Stomach (tissue), 9 donors: ENCODE data around the gene MYO16. TPM values are rescaled to one million over a fixed set of nuclear protein-coding genes. Genes with fewer than 3 reads are reported as not detected.

ENCODE experiments used
- DNase-seq, 2 donors: peaks; one replicate each; pipeline versions ENCODE4 v3.0.0 to v3.0.0-alpha.2; 2013 to 2019
- H3K27ac ChIP-seq, 5 donors: fragments of 200-600 bp in 4 of 5; sonication (generic) in 4 of 5; one replicate each; pipeline ENCODE4 v1.5.1; 2013 to 2019; ENCODE audit warnings: mild to moderate bottlenecking in 1 of 5, moderate library complexity in 1 of 5
- H3K27me3 ChIP-seq, 3 donors: fragments of 200-600 bp; sonication (generic); one replicate each; pipeline ENCODE4 v1.5.1; 2017 to 2019; ENCODE audit warnings: mixed run types in 1 of 3
- H3K36me3 ChIP-seq, 4 donors: fragments of 200-600 bp; sonication (generic); 1 replicate in 3 of 4; 2 replicates in 1 of 4; pipeline ENCODE4 v1.5.1; 2016 to 2019
- H3K4me1 ChIP-seq, 4 donors: fragments of 200-600 bp; sonication (generic); one replicate each; pipeline ENCODE4 v1.5.1; 2016 to 2019
- H3K4me3 ChIP-seq, 4 donors: fragments of 200-600 bp; sonication (generic) in 3 of 4; one replicate each; pipeline ENCODE4 v1.5.1; 2016 to 2019; ENCODE audit warnings: mild to moderate bottlenecking in 1 of 4
- H3K9me3 ChIP-seq, 4 donors: fragments of 200-600 bp; sonication (generic); one replicate each; pipeline ENCODE4 v1.5.1; 2016 to 2019
- EP300 ChIP-seq: sonication (generic); formaldehyde crosslinking; IDR thresholded peaks from one replicate; pipeline ENCODE4 v1.6.1; 2017; ENCODE audit warnings: antibody characterized with exemption
- POLR2A ChIP-seq, 4 donors: fragments of 450-650 bp; IDR thresholded peaks; one replicate each; pipeline ENCODE4 v1.6.1; 2016; ENCODE audit warnings: antibody characterized with exemption in 4 of 4, control low read depth in 2 of 4, mild to moderate bottlenecking in 1 of 4, moderate library complexity in 1 of 4
- POLR2AphosphoS5 ChIP-seq, 3 donors: sonication (generic); formaldehyde crosslinking; IDR thresholded peaks; one replicate each; pipeline ENCODE4 v1.6.1; 2016; ENCODE audit warnings: antibody characterized with exemption in 3 of 3
- WGBS, 5 donors: extraction: QIAGEN DNeasy Blood & Tissue Kit in 3 of 5; methylation state at CpG; one replicate each; pipeline versions ENCODE4 v1.1.5 to v1.1.7; 2013 to 2018; 5-methylcytosine and 5-hydroxymethylcytosine counted together
- intact Hi-C: fragments of 100-400 bp; cut with DNase I; formaldehyde crosslinking; loops from one replicate; pipeline ENCODE4 v1.15.1; 2023; ENCODE audit warnings: low total_unique reads
- polyA plus RNA-seq, 3 donors: library from polyadenylated mRNA; stranded (reverse); fragments of 200-250 nt; gene quantifications; one replicate each; pipeline ENCODE4 v1.2.3, GENCODE V29; 2013
- total RNA-seq, 5 donors: library from RNA; depleted of rRNA; stranded (reverse); fragments of >200 nt; gene quantifications; one replicate each; pipeline versions ENCODE4 v1.1.0 to v1.2.3, GENCODE V29; 2014 to 2016
- TF ChIP-seq, protein P1 (sequence below), 7 experiments: fragments of 450-650 bp in 4 of 7; fragments of 200-600 bp in 3 of 7; sonication (generic) in 3 of 7; IDR thresholded peaks; one replicate each; pipeline ENCODE4 v1.5.1; 2016 to 2019; ENCODE audit warnings: antibody characterized with exemption in 7 of 7, control low read depth in 2 of 7, mild to moderate bottlenecking in 1 of 7
- donor health status: healthy with polysubstance abuse.
- donor health status: Bipolar disorder and iron deficiency.
- donor health status: healthy.

MYO16 gene
- total and polyA plus RNA-seq, 8 donors: under 0.01 to 1.8 (median 0.15) TPM; not detected in 3

- no peak for TF ChIP-seq EP300
- TF ChIP-seq POLR2A (IDR thresholded peaks at IDR 0.05): no peak
- TF ChIP-seq, protein P1, sequence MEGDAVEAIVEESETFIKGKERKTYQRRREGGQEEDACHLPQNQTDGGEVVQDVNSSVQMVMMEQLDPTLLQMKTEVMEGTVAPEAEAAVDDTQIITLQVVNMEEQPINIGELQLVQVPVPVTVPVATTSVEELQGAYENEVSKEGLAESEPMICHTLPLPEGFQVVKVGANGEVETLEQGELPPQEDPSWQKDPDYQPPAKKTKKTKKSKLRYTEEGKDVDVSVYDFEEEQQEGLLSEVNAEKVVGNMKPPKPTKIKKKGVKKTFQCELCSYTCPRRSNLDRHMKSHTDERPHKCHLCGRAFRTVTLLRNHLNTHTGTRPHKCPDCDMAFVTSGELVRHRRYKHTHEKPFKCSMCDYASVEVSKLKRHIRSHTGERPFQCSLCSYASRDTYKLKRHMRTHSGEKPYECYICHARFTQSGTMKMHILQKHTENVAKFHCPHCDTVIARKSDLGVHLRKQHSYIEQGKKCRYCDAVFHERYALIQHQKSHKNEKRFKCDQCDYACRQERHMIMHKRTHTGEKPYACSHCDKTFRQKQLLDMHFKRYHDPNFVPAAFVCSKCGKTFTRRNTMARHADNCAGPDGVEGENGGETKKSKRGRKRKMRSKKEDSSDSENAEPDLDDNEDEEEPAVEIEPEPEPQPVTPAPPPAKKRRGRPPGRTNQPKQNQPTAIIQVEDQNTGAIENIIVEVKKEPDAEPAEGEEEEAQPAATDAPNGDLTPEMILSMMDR (IDR thresholded peaks at IDR 0.05): no peak
- TF ChIP-seq POLR2AphosphoS5 (IDR thresholded peaks at IDR 0.05): no peak
- Histone ChIP-seq H3K27ac (no peak overlapping the region), H3K27me3 (no peaks in the 10 kb centered on the region), H3K36me3 (no peaks in the 10 kb centered on the region), H3K4me1 (no peaks in the 10 kb centered on the region), H3K9me3 (peaks cover 0 to 18% (median 7%) of the 10 kb centered on the region in 4 donors), H3K4me3 (no peak overlapping the region)
- intact Hi-C loops: no loop called here
- WGBS, 5 donors: 52 to 67% (median 58%) methylated on average over 1 of the region's 1 CpG
- no peak for DNase-seq
Observed at GRCh38 chr13:108657519-108657918, 28.1 kb downstream of the MYO16 start.

- no peaks in the 10 kb centered on the region for H3K36me3 ChIP-seq
- intact Hi-C loops: no loop called here
- no peaks in the 10 kb centered on the region for H3K4me1 ChIP-seq
- no peak overlapping the region for H3K4me3 ChIP-seq
- WGBS, 5 donors: 82 to 94% (median 84%) methylated on average over 5 of the region's 5 CpGs
- DNase-seq: no peak
- no peaks in the 10 kb centered on the region for H3K27me3 ChIP-seq
- H3K27ac ChIP-seq: no peak overlapping the region
- H3K9me3 ChIP-seq: peaks cover 0 to 11% (median 0%) of the 10 kb centered on the region in 4 donors
- TF ChIP-seq, protein P1 (IDR thresholded peaks at IDR 0.05): no peak
- TF ChIP-seq POLR2A (IDR thresholded peaks at IDR 0.05): no peak
- TF ChIP-seq EP300: no peak
- TF ChIP-seq POLR2AphosphoS5 (IDR thresholded peaks at IDR 0.05): no peak
Observed at GRCh38 chr13:108662528-108662927, 33.1 kb downstream of the MYO16 start.

GRCh38 chr13:108663710-108664109 is 34.3 kb downstream of the MYO16 start:
- no peak for TF ChIP-seq POLR2AphosphoS5 (IDR thresholded peaks at IDR 0.05)
- TF ChIP-seq, protein P1 (IDR thresholded peaks at IDR 0.05): no peak
- TF ChIP-seq POLR2A (IDR thresholded peaks at IDR 0.05): no peak
- Histone ChIP-seq H3K4me1 (no peaks in the 10 kb centered on the region), H3K4me3 (no peak overlapping the region), H3K36me3 (no peaks in the 10 kb centered on the region), H3K27me3 (no peaks in the 10 kb centered on the region), H3K9me3 (peaks cover 0 to 22% (median 6%) of the 10 kb centered on the region in 4 donors), H3K27ac (no peak overlapping the region)
- 61 to 77% (median 66%) methylated on average over 3 of the region's 3 CpGs for WGBS, 5 donors
- intact Hi-C loops: no loop called here
- no peak for DNase-seq

DNA sequence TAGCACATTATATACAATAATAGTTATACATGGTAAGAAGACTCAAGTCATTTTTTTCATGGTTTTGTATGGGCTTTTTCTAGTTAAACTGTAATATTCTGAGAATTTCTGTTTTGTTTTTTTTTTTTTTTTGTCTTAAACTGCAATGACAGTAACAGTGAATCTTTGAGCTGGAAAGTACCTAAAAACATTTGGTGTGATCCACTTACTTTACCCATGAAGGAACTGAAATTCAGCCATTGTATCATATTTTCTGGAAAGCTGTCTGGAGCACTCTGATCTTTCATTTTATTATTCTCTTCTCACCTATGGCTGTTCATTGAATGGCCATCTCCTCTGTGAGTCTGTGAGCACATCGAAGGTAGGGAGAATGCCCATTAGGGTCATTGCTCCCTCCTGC is 37.8 kb downstream of the MYO16 start:
- Histone ChIP-seq H3K27ac (no peak overlapping the region), H3K9me3 (peaks cover 0 to 35% (median 18%) of the 10 kb centered on the region in 4 donors), H3K4me3 (no peak overlapping the region), H3K36me3 (no peaks in the 10 kb centered on the region), H3K4me1 (no peaks in the 10 kb centered on the region), H3K27me3 (no peaks in the 10 kb centered on the region)
- intact Hi-C loops: no loop called here
- TF ChIP-seq POLR2A (IDR thresholded peaks at IDR 0.05) (no peak), EP300 (no peak), POLR2AphosphoS5 (IDR thresholded peaks at IDR 0.05) (no peak)
- TF ChIP-seq, protein P1 (IDR thresholded peaks at IDR 0.05): no peak
- WGBS, 5 donors: 80 to 93% (median 89%) methylated on average over 1 of the region's 1 CpG
- no peak for DNase-seq
